Endodermal cell (in vitro differentiated cells): ENCODE data around the gene DARS1. TPM values are rescaled to one million over a fixed set of nuclear protein-coding genes. Genes with fewer than 3 reads are reported as not detected.
A peak's percentile ranks its signal among the peaks of the same experiment; 100 is the strongest.
"Not testable (repeated sequence)": the region's sequence is repeated elsewhere in the genome, so short reads cannot be mapped to it uniquely, and the experiment has no call there.

Experiments used
- DNase-seq: peaks from one replicate; pipeline ENCODE4 v3.0.0-alpha.2; 2017
- H3K27ac ChIP-seq: 2 replicates; pipeline ENCODE4 v1.5.1; 2013; ENCODE audit warnings: mild to moderate bottlenecking, low read depth, low read length, moderate library complexity
- H3K27me3 ChIP-seq: 2 replicates; pipeline ENCODE4 v1.6.1; 2013; ENCODE audit warnings: mild to moderate bottlenecking, low read length, moderate library complexity; ENCODE audit not compliant: insufficient read depth, control insufficient read depth, poor library complexity, severe bottlenecking
- H3K36me3 ChIP-seq: 2 replicates; pipeline ENCODE4 v1.7.0; 2013; ENCODE audit warnings: mild to moderate bottlenecking, low read length, moderate library complexity; ENCODE audit not compliant: control insufficient read depth, insufficient read depth
- H3K4me1 ChIP-seq: one replicate; pipeline ENCODE4 v1.7.0; 2013; ENCODE audit warnings: low read length; ENCODE audit not compliant: control insufficient read depth, insufficient read depth
- H3K4me3 ChIP-seq: 2 replicates; pipeline ENCODE4 v1.5.1; 2013; ENCODE audit warnings: mild to moderate bottlenecking, low read length, moderate library complexity
- H3K9ac ChIP-seq: 2 replicates; pipeline ENCODE4 v1.6.1; 2013; ENCODE audit warnings: mild to moderate bottlenecking, low read length, moderate library complexity; ENCODE audit not compliant: poor library complexity, severe bottlenecking; ENCODE audit errors: extremely low read depth
- H3K9me3 ChIP-seq: 2 replicates; pipeline ENCODE4 v1.6.1; 2013; ENCODE audit warnings: mild to moderate bottlenecking, low read length, moderate library complexity; ENCODE audit not compliant: control insufficient read depth
- H3K27ac Mint-ChIP-seq: 2 replicates; pipeline ENCODE4 v1.8.0; 2020; ENCODE audit warnings: mixed read lengths
- H3K27me3 Mint-ChIP-seq: 2 replicates; pipeline ENCODE4 v1.8.0; 2021; ENCODE audit warnings: mild to moderate bottlenecking, mixed read lengths; ENCODE audit not compliant: insufficient read depth
- H3K36me3 Mint-ChIP-seq: 2 replicates; pipeline ENCODE4 v1.8.0; 2020; ENCODE audit warnings: low read depth, mixed read lengths
- H3K4me1 Mint-ChIP-seq: 2 replicates; pipeline ENCODE4 v1.8.0; 2020; ENCODE audit warnings: mixed read lengths
- H3K4me3 Mint-ChIP-seq: 2 replicates; pipeline ENCODE4 v1.8.0; 2020; ENCODE audit warnings: mild to moderate bottlenecking, moderate library complexity, mixed read lengths
- H3K9me3 Mint-ChIP-seq: 2 replicates; pipeline ENCODE4 v1.8.0; 2020; ENCODE audit warnings: mild to moderate bottlenecking, mixed read lengths
- WGBS, 2 experiments: methylation state at CpG; one replicate each; pipeline versions ENCODE4 v1.1.5 to v1.1.7; 2013; ENCODE audit warnings: missing lambda C conversion rate in 2 of 2, mixed read lengths in 1 of 2; ENCODE audit not compliant: insufficient coverage in 1 of 2, insufficient read length in 1 of 2; 5-methylcytosine and 5-hydroxymethylcytosine counted together
- total RNA-seq, 2 donors: library from RNA; stranded (reverse); fragmentation: NEBNext Ultra II Directional in 1 of 2; extraction: Animal tissue kit (Norgen Biotek cat#: 25700) in 1 of 2; gene quantifications; 2 replicates in 1 of 2; 3 replicates in 1 of 2; pipeline ENCODE4 v1.2.1, GENCODE V29; 2021
- TF ChIP-seq, protein P1 (sequence below): fragments of 200-600 bp; sonication (generic); conservative IDR thresholded peaks from 2 replicates; pipeline ENCODE4 v1.5.0; 2021; ENCODE audit warnings: antibody characterized with exemption, mild to moderate bottlenecking

DARS1 gene
- total RNA-seq, 2 donors from 2014 or later = 70.5 to 75.9 TPM

DNA sequence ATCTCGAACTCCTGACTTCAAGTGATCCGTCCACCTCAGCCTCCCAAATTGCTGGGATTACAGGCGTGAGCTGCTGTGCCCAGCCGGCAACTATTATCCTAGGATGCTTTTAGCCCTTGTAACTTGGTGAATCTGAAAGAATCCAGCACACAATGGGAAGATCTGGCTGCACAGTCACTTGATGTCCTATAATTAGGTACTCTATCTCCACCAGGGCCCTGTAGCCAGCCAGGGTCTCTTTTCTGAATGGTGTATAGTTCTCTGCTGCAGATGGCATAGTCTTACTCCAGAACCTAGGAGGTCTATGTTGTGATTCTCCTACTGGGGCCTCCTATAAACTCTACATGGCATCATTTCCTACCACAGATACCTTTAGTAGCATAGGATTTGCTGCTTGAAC lies 95.3 kb downstream of the DARS1 start:
- Histone ChIP-seq H3K9me3 (no peaks in the 10 kb centered on the region), H3K4me3 (no peak overlapping the region), H3K36me3 (no peaks in the 10 kb centered on the region), H3K4me1 (no peaks in the 10 kb centered on the region), H3K27ac (no peak overlapping the region), H3K9ac (no peak overlapping the region), H3K27me3 (no peaks in the 10 kb centered on the region)
- peaks cover 20% of the 10 kb centered on the region for H3K9me3 Mint-ChIP-seq
- no peak overlapping the region for H3K27ac Mint-ChIP-seq
- H3K36me3 Mint-ChIP-seq = peaks cover 2% of the 10 kb centered on the region
- WGBS, 2 experiments = 83 to 95% methylated on average over 3 to 4 of the region's 4 CpGs
- DNase-seq = no peak
- H3K27me3 Mint-ChIP-seq = peaks cover 2% of the 10 kb centered on the region
- H3K4me3 Mint-ChIP-seq = no peak overlapping the region
- peaks cover 5% of the 10 kb centered on the region for H3K4me1 Mint-ChIP-seq
- TF ChIP-seq, protein P1, sequence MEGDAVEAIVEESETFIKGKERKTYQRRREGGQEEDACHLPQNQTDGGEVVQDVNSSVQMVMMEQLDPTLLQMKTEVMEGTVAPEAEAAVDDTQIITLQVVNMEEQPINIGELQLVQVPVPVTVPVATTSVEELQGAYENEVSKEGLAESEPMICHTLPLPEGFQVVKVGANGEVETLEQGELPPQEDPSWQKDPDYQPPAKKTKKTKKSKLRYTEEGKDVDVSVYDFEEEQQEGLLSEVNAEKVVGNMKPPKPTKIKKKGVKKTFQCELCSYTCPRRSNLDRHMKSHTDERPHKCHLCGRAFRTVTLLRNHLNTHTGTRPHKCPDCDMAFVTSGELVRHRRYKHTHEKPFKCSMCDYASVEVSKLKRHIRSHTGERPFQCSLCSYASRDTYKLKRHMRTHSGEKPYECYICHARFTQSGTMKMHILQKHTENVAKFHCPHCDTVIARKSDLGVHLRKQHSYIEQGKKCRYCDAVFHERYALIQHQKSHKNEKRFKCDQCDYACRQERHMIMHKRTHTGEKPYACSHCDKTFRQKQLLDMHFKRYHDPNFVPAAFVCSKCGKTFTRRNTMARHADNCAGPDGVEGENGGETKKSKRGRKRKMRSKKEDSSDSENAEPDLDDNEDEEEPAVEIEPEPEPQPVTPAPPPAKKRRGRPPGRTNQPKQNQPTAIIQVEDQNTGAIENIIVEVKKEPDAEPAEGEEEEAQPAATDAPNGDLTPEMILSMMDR = no peak

DNA sequence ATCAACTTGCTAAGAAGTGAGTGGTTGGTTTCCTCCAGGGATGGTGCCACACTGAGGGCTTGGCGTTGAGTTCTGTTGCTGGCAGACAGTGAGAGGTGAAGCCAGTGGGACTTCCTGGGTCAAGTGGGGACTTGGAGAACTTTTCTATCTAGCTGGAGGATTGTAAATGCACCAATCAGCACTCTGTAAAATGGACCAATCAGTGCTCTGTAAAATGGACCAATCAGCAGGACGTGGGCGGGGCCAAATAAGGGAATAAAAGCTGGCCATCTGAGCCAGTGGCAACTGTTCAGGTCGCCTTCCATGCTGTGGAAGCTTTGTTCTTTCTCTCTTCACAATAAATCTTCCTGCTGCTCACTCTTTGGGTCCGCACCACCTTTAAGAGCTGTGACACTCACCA lies 96.8 kb downstream of the DARS1 start:
- not testable (repeated sequence) for H3K27ac Mint-ChIP-seq, H3K9ac ChIP-seq, H3K36me3 ChIP-seq, H3K36me3 Mint-ChIP-seq, H3K4me1 ChIP-seq, H3K27me3 ChIP-seq, H3K4me1 Mint-ChIP-seq, H3K27me3 Mint-ChIP-seq, H3K4me3 Mint-ChIP-seq, H3K4me3 ChIP-seq, DNase-seq, H3K9me3 ChIP-seq, H3K27ac ChIP-seq
- peaks cover 20% of the 10 kb centered on the region for H3K9me3 Mint-ChIP-seq
- 92 to 98% methylated on average over 5 of the region's 5 CpGs for WGBS, 2 experiments

DNA sequence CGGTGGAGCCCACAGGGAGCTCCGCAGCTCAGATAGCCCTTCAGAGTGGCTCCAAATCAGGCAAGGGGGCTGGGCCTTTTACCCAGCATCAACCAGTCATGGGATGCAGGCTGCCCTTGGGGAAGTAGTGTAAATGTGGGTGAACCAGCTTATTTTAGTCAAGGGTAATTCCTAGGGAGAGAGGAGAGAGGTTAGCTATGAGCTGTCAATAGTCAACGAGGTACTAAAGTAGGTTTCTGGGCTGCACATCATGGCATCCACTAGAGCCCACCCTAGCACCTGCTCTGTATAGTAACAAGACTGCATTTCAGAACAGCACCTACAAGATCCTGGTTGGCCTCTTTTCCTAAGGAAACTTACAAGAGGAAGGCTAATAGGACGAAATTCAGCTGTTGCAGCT lies 99.7 kb downstream of the DARS1 start:
- H3K9me3 ChIP-seq = no peaks in the 10 kb centered on the region
- no peaks in the 10 kb centered on the region for H3K27me3 ChIP-seq
- TF ChIP-seq, protein P1 = no peak
- no peak overlapping the region for H3K27ac Mint-ChIP-seq
- no peak overlapping the region for H3K4me3 ChIP-seq
- no peak overlapping the region for H3K27ac ChIP-seq
- no peaks in the 10 kb centered on the region for H3K36me3 ChIP-seq
- H3K4me1 Mint-ChIP-seq = peaks cover 6% of the 10 kb centered on the region
- peaks cover 2% of the 10 kb centered on the region for H3K27me3 Mint-ChIP-seq
- WGBS, 2 experiments = 89% methylated on average over 4 of the region's 4 CpGs
- no peak overlapping the region for H3K9ac ChIP-seq
- peaks cover 2% of the 10 kb centered on the region for H3K36me3 Mint-ChIP-seq
- peaks cover 20% of the 10 kb centered on the region for H3K9me3 Mint-ChIP-seq
- no peak overlapping the region for H3K4me3 Mint-ChIP-seq
- H3K4me1 ChIP-seq = no peaks in the 10 kb centered on the region
- DNase-seq = no peak

DNA sequence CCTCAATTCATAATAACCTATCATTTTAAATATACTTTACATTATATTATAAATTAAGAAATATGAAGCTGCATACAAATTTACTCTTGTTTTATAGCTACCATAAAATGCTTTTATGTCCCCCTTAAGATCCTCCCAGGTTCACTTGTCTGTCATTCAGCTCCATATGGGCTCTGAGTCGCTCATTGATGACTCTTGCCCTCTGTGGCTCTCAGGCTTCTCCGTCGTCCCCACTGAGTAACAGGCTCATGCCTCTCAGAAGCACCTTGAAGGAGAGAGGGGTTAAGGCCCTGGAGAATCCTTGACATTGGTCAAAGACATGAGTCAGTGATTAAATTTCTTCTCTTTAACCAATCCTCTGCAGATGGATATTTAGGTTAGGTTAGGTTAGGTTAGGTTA lies 103.0 kb downstream of the DARS1 start:
- peaks cover 3% of the 10 kb centered on the region for H3K27me3 Mint-ChIP-seq
- WGBS, 2 experiments = 79 to 80% methylated on average over 2 to 3 of the region's 3 CpGs
- no peak for DNase-seq
- no peaks in the 10 kb centered on the region for H3K36me3 ChIP-seq
- H3K4me3 ChIP-seq = no peak overlapping the region
- H3K9ac ChIP-seq = no peak overlapping the region
- no peaks in the 10 kb centered on the region for H3K36me3 Mint-ChIP-seq
- no peak overlapping the region for H3K27ac ChIP-seq
- no peaks in the 10 kb centered on the region for H3K4me1 ChIP-seq
- no peak overlapping the region for H3K27ac Mint-ChIP-seq
- no peak overlapping the region for H3K4me3 Mint-ChIP-seq
- H3K27me3 ChIP-seq = no peaks in the 10 kb centered on the region
- H3K4me1 Mint-ChIP-seq = peaks cover 4% of the 10 kb centered on the region
- TF ChIP-seq, protein P1 = no peak
- H3K9me3 ChIP-seq = no peaks in the 10 kb centered on the region
- H3K9me3 Mint-ChIP-seq = peaks cover 2% of the 10 kb centered on the region

DNA sequence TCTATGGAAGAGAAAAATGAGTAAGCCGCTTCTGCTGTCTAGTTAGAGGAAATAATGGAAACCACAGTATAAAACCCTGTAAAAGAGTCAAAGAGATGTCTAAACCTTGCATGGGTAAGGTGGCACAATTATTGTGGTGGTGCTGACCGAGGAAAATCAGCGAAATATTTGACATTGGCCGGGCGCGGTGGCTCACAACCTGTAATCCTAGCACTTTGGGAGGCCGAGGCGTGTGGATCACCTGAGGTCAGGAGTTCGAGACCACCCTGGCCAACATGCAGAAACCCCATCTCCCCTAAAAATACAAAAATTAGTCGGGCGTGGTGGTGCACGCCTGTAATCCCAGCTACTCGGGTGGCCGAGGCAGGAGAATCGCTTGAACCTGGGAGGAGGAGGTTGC lies 108.7 kb downstream of the DARS1 start:
- 85 to 90% methylated on average over 8 to 15 of the region's 15 CpGs for WGBS, 2 experiments
- DNase-seq, H3K27me3 Mint-ChIP-seq, H3K27me3 ChIP-seq, H3K4me1 ChIP-seq, H3K27ac ChIP-seq, H3K9ac ChIP-seq: not testable (repeated sequence)
- H3K4me1 Mint-ChIP-seq = peaks cover 23% of the 10 kb centered on the region
- Histone ChIP-seq H3K4me3 (peak overlapping the region; percentile 98), H3K9me3 (peaks cover 12% of the 10 kb centered on the region), H3K36me3 (peaks cover 16% of the 10 kb centered on the region)
- peaks cover 12% of the 10 kb centered on the region for H3K9me3 Mint-ChIP-seq
- H3K4me3 Mint-ChIP-seq = peak overlapping the region; percentile 95
- peak overlapping the region; percentile 84 for H3K27ac Mint-ChIP-seq
- H3K36me3 Mint-ChIP-seq = peaks cover 17% of the 10 kb centered on the region
